GM19452 (cell line): ENCODE measurements around the gene TSG101.

Experiments
- ATAC-seq: cut with Tn5 transposase; IDR thresholded peaks from one replicate; pipeline ENCODE4 v1.9.1; 2021; ENCODE audit not compliant: unreplicated experiment

TSG101 gene

DNA sequence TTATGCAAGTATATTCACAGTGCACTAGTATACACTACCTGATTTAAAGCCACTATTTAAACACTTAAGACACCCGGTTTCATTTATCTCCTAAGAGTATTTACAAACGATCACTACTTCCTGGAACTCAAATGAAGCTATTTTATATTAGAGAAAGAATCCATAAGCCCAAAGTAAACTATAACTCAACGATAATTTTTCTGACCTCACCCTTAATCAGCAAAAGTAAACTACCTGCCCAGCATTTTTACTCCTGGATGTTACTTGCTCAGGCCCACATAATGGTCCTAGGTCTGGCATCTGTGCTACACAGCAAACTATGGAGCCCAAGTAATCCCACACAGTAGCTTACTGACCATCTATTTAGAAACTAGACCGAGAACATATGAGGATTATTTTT, 33.4 kb downstream of the TSG101 start:
- ATAC-seq: no peak

DNA sequence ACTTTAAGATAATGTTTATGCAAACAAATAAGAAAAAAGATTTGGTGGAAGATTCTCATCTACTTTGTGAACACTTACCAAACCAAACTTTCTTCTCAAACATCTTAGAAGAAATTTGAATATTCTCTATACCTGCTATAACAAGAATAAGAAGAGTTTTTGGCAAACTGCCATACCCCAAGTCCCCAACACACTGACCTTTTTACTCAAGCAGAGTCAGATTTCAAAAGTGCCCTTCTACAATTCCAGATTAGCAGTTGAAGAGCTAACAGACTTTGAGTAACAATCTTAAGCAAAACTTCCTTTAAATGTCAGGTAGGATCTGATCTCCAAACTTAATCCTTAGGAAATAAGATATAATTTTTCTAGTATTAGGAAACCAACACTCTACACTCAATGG, 33.9 kb downstream of the TSG101 start:
- no peak for ATAC-seq

GRCh38 chr11:18491924-18492323, 34.8 kb downstream of the TSG101 start:
- ATAC-seq: no peak

GRCh38 chr11:18490736-18491485, 35.8 kb downstream of the TSG101 start:
- no peak for ATAC-seq

- ATAC-seq: no peak
Measured at GRCh38 chr11:18490319-18490718, 36.4 kb downstream of the TSG101 start.

- no peak for ATAC-seq
Measured at GRCh38 chr11:18485913-18486528, 40.7 kb downstream of the TSG101 start.

DNA sequence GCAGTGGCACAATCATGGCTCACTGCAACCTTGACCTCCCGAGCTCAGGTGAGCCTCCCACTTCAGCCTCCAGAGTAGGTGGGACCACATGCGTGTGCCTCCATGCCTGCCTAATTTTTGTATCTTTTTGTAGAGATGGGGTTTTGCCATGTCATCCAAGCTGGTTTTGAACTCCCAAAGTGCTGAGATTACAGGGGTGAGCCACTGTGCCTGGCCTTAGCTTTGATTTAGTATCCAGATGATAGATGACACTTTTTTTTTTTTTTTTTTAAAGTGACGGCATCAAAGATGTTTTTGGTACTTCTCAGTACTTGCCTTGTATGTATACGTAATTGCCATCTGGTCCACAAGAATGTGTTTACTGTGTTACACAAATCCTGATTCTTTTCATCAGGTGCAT, 47.7 kb downstream of the TSG101 start:
- no peak for ATAC-seq

DNA sequence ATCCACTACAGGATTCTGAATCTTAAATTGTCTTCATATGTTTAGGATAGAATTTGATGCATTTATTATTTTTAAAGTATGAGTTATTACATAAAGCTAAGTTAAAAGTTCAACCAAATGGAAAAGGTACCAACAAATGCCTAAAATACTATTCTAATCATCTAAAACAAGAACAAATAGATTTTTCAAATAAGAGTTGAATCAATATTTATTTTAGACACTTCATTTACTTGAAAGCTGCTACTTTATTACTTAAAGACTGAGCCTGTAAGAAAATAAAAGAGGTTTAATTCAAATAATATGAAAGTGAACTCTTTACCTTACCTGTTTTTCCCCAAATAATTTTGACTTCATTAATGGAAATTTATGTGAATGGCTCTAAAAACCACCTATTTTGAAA, 54.2 kb downstream of the TSG101 start:
- no peak for ATAC-seq

DNA sequence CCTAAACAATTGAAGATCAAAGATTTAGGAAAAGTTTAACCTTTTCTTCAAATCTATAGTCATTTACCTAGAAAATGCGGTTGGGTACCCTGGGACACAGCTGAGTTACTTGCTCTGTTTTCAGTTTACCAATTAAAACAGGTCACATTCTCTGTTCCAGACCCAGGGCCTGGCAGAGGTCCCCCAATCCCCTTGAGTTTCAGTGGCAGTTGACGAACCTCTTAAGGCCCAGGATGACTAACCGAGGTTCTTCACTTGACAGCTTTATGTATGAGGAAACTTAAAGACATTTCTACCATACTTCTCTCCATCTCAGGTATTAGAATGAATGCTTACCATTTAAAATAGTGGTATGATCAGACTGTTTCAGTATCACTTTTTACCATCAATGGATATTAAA, 54.7 kb downstream of the TSG101 start:
- no peak for ATAC-seq

- ATAC-seq: no peak
Measured at GRCh38 chr11:18468961-18469360, 57.8 kb downstream of the TSG101 start.

DNA sequence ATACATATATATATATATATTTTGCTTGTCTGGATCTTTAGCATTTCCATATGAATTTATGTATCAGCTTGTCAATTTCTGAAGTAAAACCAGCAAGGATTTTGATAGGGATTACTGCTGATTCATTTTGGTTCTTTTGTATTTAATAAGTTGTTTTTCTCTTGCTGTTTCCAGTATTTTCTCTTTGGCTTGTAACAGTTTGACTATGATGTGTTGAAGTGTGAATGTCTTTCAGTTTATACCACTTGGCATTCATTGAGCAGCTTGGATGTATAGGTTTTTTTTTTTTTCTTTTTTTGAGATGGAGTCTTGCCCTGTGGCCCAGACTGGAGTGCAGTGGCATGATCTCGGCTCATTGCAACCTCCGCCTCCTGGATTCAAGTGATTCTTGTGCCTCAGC, 58.7 kb downstream of the TSG101 start:
- no peak for ATAC-seq

- ATAC-seq: no peak
Measured at GRCh38 chr11:18466402-18466801, 60.3 kb downstream of the TSG101 start.

- no peak for ATAC-seq
Measured at GRCh38 chr11:18463439-18463838, 63.3 kb downstream of the TSG101 start.

DNA sequence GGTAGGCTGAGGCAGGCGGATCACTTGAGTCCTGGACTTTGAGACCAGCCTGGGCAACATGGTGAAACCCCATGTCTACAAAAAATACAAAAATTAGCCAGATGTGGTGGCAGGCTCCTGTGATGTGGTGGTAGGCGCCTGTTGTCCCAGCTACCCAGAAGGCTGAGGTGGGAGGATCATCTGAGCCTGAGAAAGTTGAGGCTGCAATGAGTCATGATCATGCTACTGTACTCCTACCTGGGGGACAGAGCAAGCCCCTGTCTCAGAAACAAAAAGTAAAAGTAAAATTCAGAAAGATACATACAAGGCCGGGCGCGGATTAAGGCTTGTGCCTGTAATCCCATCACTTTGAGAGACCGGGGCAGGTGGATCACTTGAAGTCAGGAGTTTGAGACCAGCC, 64.8 kb downstream of the TSG101 start:
- no peak for ATAC-seq

- no peak for ATAC-seq
Measured at GRCh38 chr11:18459634-18460033, 67.1 kb downstream of the TSG101 start.

DNA sequence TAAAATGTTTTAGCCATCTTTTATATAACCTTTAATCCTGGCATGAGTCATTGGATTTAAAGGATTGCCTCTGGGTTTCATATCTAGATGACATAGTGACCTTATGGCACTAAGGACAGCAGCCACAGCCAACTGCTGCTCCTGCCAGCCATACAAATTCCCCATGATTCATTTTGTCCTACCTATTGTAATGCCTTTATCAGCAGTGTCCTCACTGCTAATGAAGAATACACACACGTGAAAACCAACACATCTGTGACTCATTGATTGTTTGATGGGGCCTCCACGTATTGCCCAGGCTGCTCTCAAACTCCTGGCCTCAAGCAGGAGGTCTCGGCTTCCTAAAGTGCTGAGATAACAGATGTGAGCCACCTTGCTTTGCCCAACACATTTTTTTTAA, 69.3 kb downstream of the TSG101 start:
- no peak for ATAC-seq

- no peak for ATAC-seq
Measured at GRCh38 chr11:18455686-18456372, 70.9 kb downstream of the TSG101 start, which contains the start of gene LDHAL6A. LDHAL6A (plus strand) TSS chr11:18455856; CDS start chr11:18456681, 825 bp downstream.

DNA sequence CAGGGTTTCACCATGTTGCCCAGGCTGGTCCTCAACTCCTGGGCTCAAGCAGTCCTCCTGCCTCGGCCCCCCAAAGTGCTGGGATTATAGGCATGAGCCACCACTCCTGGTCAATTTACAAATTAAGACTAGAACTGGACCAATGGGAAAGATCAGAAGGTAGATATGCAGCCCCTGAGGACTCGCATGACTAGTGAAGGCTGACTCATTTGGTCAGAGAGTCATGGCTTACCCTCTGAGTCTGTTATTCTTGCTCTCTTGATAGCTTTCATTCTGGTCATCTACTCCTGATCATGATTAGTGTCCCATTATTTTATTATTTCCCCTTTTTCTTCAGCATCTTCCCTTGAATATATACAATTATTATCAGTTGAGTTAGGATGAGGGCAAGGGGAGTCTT, 73.8 kb downstream of the TSG101 start:
- ATAC-seq: no peak

DNA sequence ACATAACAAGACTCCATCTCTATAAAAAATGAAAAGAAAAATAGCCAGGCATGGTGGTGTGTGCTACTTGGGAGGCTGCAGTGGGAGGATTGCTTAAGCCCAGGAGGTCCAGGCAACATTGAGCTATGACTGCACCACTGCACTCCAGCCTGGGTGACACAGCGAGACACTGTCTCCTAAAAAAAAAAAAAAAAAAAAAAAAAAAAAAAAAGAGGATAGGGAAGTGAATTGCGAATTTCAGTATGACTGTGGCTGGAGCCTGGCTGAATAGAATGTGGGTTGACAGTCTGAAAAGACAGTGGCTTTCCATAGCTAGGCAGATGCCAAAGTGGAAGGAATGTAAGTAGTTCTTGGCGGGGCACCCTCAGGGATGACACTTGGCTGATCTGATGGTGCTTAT, 77.5 kb downstream of the TSG101 start:
- ATAC-seq: no peak

- ATAC-seq: no peak
Measured at GRCh38 chr11:18438691-18439090, 88.1 kb downstream of the TSG101 start.
